Measurements from ENCODE around the gene DYNC1I1.

- TF ChIP-seq POLR2AphosphoS5 (IDR thresholded peaks at IDR 0.05; ENCODE audit: low read depth, low read length): no peak
- TF ChIP-seq TAF1 (IDR thresholded peaks at IDR 0.05; ENCODE audit: borderline replicate concordance, insufficient read depth, low read length): no peak
- no peak for TF ChIP-seq SIN3A (IDR thresholded peaks at IDR 0.05; ENCODE audit: borderline replicate concordance, insufficient read depth, low read length)
These were observed 188.4 kb downstream of the DYNC1I1 start for GRCh38 chr7:95960706-95961244.
